Measurements from ENCODE around the gene RASD1.
"Not testable (repeated sequence)": the region's sequence is repeated elsewhere in the genome, so short reads cannot be mapped to it uniquely, and the experiment has no call there.

RASD1 gene

DNA sequence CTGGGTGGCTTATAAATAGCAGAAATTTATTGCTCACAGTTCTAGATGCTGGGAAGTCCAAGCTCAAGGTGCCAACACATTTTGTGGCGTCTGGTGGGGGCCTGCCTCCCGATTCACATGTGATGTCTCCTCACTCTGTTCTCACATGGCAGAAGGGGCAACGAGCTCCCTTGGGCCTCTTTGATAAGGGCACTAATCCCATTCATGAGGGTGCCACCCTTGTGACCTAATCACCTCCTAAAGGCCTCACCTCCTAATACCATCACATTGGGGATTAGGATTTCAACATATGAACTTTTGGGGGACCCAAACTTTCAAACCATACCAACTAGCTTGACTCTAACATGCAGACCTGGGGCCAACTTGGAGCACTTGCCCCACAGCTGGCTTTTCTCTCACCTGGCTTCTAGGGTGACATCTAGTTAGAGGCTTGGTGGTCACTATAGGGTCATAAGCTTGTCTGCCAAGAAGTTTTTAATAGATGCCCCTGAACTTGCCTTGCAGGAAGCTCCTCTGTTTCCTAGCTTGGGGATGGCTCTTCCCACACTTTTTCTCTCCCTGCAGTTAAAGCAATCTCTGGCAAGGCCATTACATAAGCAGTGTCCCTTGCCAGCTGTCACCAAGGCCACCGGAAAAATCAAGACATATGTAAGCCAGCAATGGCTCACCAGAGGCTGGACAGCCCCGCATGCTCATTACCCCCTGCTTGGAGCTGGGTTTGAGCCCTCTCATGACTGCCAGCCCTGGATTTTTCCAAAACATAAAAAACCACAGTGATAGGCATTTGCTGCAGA lies 27.8 kb downstream of the RASD1 start:
- peak in 5 of 14 donors; percentile 29 to 86 (median 32) for DNase-seq

- peak in 1 of 14 donors; percentile 30 for DNase-seq
Measured at GRCh38 chr17:17467720-17468119, 28.5 kb downstream of the RASD1 start.

DNA sequence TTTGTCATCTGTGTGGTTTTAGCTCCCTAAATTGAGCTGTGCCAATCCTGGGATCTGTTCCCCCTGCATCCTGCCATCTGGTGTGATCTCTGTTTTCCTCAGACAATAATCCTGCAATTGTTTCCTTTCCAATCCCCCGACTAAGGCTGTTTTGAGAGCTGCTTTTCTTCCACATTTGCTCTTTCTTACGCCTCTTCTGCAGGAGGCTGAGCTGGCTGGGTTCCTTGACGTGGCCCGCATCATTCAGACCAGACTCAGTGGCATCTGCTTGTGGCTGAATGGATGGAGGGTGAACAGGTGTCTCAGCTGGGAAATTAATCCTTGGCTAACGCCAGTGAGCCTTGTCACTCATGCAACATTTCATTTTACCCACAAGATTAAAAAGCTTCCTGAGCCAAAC lies 29.2 kb downstream of the RASD1 start:
- peak in 2 of 14 donors; percentile 13 to 81 for DNase-seq

GRCh38 chr17:17466511-17466910 lies 29.7 kb downstream of the RASD1 start:
- DNase-seq = peak in 1 of 14 donors; percentile 68

DNA sequence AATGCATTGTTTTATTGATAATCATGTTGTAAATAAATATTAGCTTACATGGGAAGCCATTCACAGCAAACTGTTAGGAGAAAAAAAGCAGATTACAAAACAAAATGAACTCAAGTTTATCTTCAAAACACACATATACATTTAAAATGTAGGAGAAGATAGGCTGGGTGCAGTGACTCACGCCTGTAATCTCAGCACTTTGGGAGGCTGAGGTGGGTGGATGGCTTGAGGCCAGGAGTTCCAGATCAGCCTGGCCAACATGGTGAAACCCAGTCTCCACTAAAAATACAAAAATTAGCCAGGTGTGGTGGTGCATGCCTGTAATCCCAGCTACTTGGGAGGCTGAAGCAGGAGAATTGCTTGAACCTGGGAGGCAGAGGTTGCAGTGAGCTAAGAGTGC lies 30.3 kb downstream of the RASD1 start:
- not testable (repeated sequence) for DNase-seq

GRCh38 chr17:17463821-17464220 lies 32.4 kb downstream of the RASD1 start:
- DNase-seq = peak in 4 of 14 donors; percentile 8 to 36 (median 28)

- no peak for DNase-seq
Measured at GRCh38 chr17:17462048-17462824, 34.0 kb downstream of the RASD1 start.

DNA sequence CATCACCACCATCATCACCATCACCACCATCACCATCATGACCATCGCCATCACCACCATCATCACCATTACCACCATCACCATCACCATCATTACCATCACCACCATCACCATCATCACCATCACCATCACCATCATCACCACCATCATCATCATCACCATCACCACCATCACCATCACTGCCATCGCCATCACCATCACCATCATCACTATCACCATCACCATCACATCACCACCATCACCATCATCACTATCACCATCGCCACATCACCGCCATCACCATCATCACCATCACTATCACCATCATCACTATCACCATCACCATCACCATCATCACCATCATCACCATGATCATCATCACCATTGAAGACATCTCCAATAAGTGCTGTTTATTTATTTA lies 36.2 kb downstream of the RASD1 start:
- DNase-seq = no peak

DNA sequence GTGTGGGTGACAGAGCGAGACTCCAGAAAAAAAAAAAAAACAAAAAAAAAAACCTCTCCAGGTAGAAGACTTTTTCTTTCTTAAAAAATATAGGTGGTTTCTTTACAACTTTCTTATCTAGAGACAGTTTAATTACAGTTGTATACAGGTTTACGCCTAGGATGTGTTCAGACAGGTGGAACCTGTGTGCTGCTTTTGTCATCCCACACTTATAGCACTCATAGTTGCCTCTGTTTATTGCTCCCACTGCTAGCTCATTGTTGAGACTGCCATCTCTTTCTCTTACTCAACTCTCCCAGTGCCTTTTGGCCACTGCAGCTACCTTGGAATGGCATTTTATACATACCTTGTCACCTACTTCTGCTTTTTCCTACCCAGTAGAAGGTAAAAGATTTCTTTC lies 38.5 kb downstream of the RASD1 start:
- DNase-seq = no peak

GRCh38 chr17:17456251-17456650 lies 39.9 kb downstream of the RASD1 start:
- DNase-seq = no peak

- DNase-seq = no peak
Measured at GRCh38 chr17:17455173-17455572, 41.0 kb downstream of the RASD1 start.

GRCh38 chr17:17454700-17455099 lies 41.5 kb downstream of the RASD1 start:
- DNase-seq = not testable (repeated sequence)

GRCh38 chr17:17454276-17454675 lies 41.9 kb downstream of the RASD1 start:
- DNase-seq = no peak

DNA sequence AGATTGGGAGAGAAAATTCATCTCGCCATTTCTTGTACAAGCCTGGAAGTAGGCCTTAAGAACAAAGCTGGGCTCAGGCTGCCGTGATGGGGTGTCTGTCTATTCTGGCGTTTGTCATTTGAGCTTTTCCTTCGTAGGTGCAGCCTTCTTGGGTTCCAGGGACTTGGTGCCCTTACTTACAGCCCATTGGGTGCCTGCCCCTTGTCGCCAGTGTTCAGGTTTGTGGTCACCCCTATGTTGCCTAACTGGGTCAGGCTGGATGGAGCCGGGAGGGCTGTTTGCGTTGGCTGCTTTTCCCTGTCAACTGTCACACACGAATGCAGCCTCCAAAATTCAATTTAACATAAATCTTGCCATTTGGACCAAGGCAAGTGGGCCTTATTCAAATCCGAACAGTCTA lies 43.1 kb downstream of the RASD1 start:
- DNase-seq = no peak

DNA sequence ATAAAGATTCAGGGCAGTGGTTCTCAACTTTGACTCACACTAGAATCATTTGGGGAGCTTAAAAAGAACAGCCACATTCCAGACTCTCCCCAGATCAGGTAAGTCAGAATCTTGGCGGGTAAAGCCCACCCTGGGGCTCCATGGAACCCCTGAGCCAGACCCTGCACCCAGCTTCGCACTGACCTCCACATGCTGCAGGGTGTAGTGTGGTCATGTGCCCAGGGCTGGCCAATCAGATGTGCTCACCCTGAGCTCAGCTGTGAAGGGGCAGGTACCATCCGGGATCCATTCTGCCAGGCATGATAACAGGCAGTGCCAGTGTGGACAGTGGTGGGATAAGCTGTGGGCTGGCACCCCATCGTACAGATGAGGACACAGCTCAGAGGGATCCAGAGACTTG lies 47.5 kb downstream of the RASD1 start:
- DNase-seq = no peak

GRCh38 chr17:17448076-17448475 lies 48.1 kb downstream of the RASD1 start:
- no peak for DNase-seq

DNA sequence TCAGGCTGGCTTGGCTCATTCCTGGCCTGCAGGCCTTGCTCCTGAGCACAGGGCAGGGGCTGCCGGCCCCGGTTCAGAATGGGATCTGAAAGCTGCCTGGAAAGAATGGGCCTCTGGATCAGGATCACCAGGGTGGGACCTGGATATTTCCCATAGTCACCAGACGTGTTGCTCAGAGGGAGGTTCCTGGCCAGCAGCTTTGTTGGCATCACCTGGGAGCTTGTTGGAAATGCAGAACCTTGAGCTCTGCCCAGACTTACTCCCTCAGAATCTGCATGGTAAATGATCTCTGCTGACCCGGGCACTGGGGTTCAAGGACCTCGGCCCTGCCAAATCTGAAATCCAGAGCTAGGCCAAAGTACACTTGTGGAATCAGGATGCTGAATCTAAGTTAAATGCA lies 48.9 kb downstream of the RASD1 start:
- DNase-seq = peak in 1 of 14 donors; percentile 63

GRCh38 chr17:17446666-17447155 lies 49.5 kb downstream of the RASD1 start:
- no peak for DNase-seq

DNA sequence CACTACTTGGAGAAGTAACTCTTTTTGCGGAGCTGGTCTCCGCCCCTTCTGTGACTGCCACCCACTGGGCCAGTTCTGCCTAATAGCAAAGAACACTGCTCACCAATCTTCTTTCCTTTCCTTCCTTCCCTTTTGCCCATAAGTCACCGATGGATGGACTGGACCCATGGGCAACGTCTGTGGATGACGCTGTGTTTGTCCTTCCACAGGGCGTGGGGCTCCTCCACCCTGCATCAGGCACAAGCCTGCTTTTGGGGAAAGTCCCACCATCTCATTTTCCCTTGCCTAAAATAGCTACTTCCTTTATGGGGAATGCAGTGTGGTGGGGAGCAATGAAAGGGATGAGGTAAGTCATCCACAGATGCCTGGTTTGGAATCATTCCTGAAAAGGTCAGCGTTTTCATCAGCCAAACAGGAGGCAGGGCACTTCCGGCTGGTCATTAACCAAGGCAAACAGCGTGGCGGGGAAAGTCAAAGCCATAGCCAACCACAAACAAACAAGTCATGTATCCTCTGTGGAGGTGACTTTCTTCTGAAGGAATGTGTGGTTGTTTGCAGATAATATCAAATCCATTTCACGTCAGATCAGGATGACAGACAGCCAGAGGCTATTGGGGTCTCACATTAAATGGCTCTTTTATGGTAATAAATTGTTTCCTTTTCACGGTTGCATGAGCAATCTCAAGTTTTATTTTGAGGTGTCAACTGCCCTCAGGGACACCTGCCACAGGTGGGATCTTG lies 50.1 kb downstream of the RASD1 start:
- DNase-seq = peak in 1 of 14 donors; percentile 31

DNA sequence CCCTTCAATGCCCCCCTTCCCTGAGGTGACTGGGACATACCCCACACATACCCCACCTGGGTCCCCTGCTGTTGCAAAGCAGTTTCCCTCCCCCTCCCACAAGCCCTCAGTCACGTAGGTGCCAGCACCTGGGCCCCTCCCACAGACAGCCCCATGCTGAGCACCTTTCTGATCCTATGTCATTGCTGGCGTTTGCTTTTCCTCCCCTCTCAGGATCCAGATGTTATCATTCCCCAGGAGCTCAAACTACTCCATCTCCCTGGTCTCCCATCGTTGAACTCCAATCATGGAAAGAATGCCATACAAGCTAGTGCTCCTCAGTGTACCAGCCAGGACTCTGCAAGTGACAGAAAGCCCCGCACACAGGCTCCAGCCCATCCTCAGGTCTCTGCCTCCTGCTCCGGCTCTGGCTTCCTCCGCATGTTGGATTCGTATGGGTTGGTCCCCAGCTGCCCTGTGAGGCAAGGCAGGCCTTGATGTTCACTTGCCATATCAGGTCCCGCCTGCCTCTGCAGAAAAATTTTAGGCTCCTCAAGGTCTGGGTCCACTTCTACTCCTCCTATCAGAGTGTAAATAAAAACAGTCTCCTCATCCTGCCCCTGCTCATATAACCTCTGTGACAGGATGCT lies 50.8 kb downstream of the RASD1 start:
- DNase-seq = no peak

All from C1 segment of cervical spinal cord (tissue), 14 donors.